Activated T-cell treated with anti-CD3 and anti-CD28 coated beads, Interleukin-2, amount 50 U/mL, for 1 hour (primary cell): ENCODE measurements around the gene ATXN1.

Source experiments
- DNase-seq: peaks from one replicate; pipeline ENCODE4 v3.0.0-alpha.2; 2020

ATXN1 gene

GRCh38 chr6:16696496-16696895, 64.8 kb downstream of the ATXN1 start:
- no peak for DNase-seq

- DNase-seq = no peak
Observed at GRCh38 chr6:16694781-16695578, 66.3 kb downstream of the ATXN1 start.

- DNase-seq = no peak
Observed at GRCh38 chr6:16691324-16691723, 69.9 kb downstream of the ATXN1 start.

- no peak for DNase-seq
Observed at GRCh38 chr6:16690608-16691142, 70.6 kb downstream of the ATXN1 start.

- no peak for DNase-seq
Observed at GRCh38 chr6:16689788-16690607, 71.3 kb downstream of the ATXN1 start.

- DNase-seq = no peak
Observed at GRCh38 chr6:16688984-16689636, 72.2 kb downstream of the ATXN1 start.

- no peak for DNase-seq
Observed at GRCh38 chr6:16688436-16688835, 72.8 kb downstream of the ATXN1 start.

GRCh38 chr6:16687045-16687444, 74.2 kb downstream of the ATXN1 start:
- DNase-seq = no peak

- DNase-seq = peak; percentile 39
Observed at GRCh38 chr6:16684896-16685554, 76.2 kb downstream of the ATXN1 start.

- no peak for DNase-seq
Observed at GRCh38 chr6:16684195-16684689, 77.0 kb downstream of the ATXN1 start.

GRCh38 chr6:16683641-16684194, 77.5 kb downstream of the ATXN1 start:
- DNase-seq = no peak

- DNase-seq = no peak
Observed at GRCh38 chr6:16681260-16681873, 79.9 kb downstream of the ATXN1 start.

- DNase-seq = no peak
Observed at GRCh38 chr6:16679050-16679449, 82.2 kb downstream of the ATXN1 start.

- no peak for DNase-seq
Observed at GRCh38 chr6:16677458-16677857, 83.8 kb downstream of the ATXN1 start.

- no peak for DNase-seq
Observed at GRCh38 chr6:16676978-16677377, 84.3 kb downstream of the ATXN1 start.

- no peak for DNase-seq
Observed at GRCh38 chr6:16676376-16676775, 84.9 kb downstream of the ATXN1 start.

- no peak for DNase-seq
Observed at GRCh38 chr6:16674801-16675392, 86.4 kb downstream of the ATXN1 start.

GRCh38 chr6:16673011-16673797, 88.1 kb downstream of the ATXN1 start:
- DNase-seq = no peak

GRCh38 chr6:16671302-16672289, 89.7 kb downstream of the ATXN1 start:
- DNase-seq = no peak
